Mesothelial cell of epicardium (in vitro differentiated cells): Measurements from ENCODE around the gene LHX4. TPM values are rescaled to one million over a fixed set of nuclear protein-coding genes. Genes with fewer than 3 reads are reported as not detected.

Source experiments
- DNase-seq, 2 experiments: peaks; one replicate each; pipeline ENCODE4 v3.0.0; 2021; ENCODE audit warnings: low spot score in 2 of 2; ENCODE audit not compliant: unreplicated experiment in 2 of 2
- H3K27ac Mint-ChIP-seq: 2 replicates; pipeline ENCODE4 v1.8.0; 2021; ENCODE audit warnings: mixed read lengths
- H3K27me3 Mint-ChIP-seq: 2 replicates; pipeline ENCODE4 v1.8.0; 2021; ENCODE audit warnings: low read depth, mixed read lengths
- H3K36me3 Mint-ChIP-seq: 2 replicates; pipeline ENCODE4 v1.8.0; 2021; ENCODE audit warnings: mixed read lengths
- H3K4me1 Mint-ChIP-seq: 2 replicates; pipeline ENCODE4 v1.8.0; 2021; ENCODE audit warnings: mixed read lengths
- H3K4me3 Mint-ChIP-seq: 2 replicates; pipeline ENCODE4 v1.8.0; 2021; ENCODE audit warnings: mild to moderate bottlenecking, moderate library complexity, mixed read lengths
- H3K9me3 Mint-ChIP-seq: 2 replicates; pipeline ENCODE4 v1.8.0; 2021; ENCODE audit warnings: mixed read lengths
- CTCF ChIP-seq: fragments of 200-600 bp; sonication (generic); IDR thresholded peaks from one replicate; pipeline ENCODE4 v1.5.0; 2021; ENCODE audit warnings: antibody characterized with exemption; ENCODE audit not compliant: unreplicated experiment
- total RNA-seq: library from RNA; stranded (reverse); gene quantifications from 3 replicates; pipeline ENCODE4 v1.2.1, GENCODE V29; 2021

The LHX4 gene
- total RNA-seq, 1 donor from 2014 or later: 0.54 TPM

- H3K27ac Mint-ChIP-seq: no peak overlapping the region
Observed at GRCh38 chr1:180204231-180204630, 25.8 kb upstream of the LHX4 start.

GRCh38 chr1:180206581-180206980, 23.5 kb upstream of the LHX4 start:
- no peak for DNase-seq
- no peak for TF ChIP-seq CTCF
- no peak overlapping the region for H3K27ac Mint-ChIP-seq
- H3K9me3 Mint-ChIP-seq: no peaks in the 10 kb centered on the region
- no peaks in the 10 kb centered on the region for H3K4me1 Mint-ChIP-seq
- no peaks in the 10 kb centered on the region for H3K36me3 Mint-ChIP-seq
- H3K27me3 Mint-ChIP-seq: no peaks in the 10 kb centered on the region
- no peak overlapping the region for H3K4me3 Mint-ChIP-seq

More at GRCh38 chr1:180204231-180204630, 25.8 kb upstream of the LHX4 start:
- no peak for TF ChIP-seq CTCF
- no peaks in the 10 kb centered on the region for H3K27me3 Mint-ChIP-seq
- H3K9me3 Mint-ChIP-seq: no peaks in the 10 kb centered on the region
- no peaks in the 10 kb centered on the region for H3K4me1 Mint-ChIP-seq
- no peak for DNase-seq
- no peaks in the 10 kb centered on the region for H3K36me3 Mint-ChIP-seq
- no peak overlapping the region for H3K4me3 Mint-ChIP-seq

GRCh38 chr1:180208264-180208663, 21.8 kb upstream of the LHX4 start:
- TF ChIP-seq CTCF: no peak
- DNase-seq: no peak

GRCh38 chr1:180210008-180210620, 19.9 kb upstream of the LHX4 start:
- H3K36me3 Mint-ChIP-seq: no peaks in the 10 kb centered on the region
- no peaks in the 10 kb centered on the region for H3K4me1 Mint-ChIP-seq
- no peaks in the 10 kb centered on the region for H3K9me3 Mint-ChIP-seq
- H3K27ac Mint-ChIP-seq: no peak overlapping the region
- no peak overlapping the region for H3K4me3 Mint-ChIP-seq
- no peak for DNase-seq
- no peaks in the 10 kb centered on the region for H3K27me3 Mint-ChIP-seq
- no peak for TF ChIP-seq CTCF

More at GRCh38 chr1:180208264-180208663, 21.8 kb upstream of the LHX4 start:
- Mint-ChIP-seq H3K4me1 (no peaks in the 10 kb centered on the region), H3K9me3 (no peaks in the 10 kb centered on the region), H3K4me3 (no peak overlapping the region), H3K27me3 (no peaks in the 10 kb centered on the region), H3K36me3 (no peaks in the 10 kb centered on the region), H3K27ac (no peak overlapping the region)

- Mint-ChIP-seq H3K9me3 (no peaks in the 10 kb centered on the region), H3K27me3 (no peaks in the 10 kb centered on the region), H3K4me1 (no peaks in the 10 kb centered on the region), H3K27ac (no peak overlapping the region), H3K4me3 (no peak overlapping the region), H3K36me3 (no peaks in the 10 kb centered on the region)
- no peak for TF ChIP-seq CTCF
- DNase-seq: no peak
Observed at GRCh38 chr1:180211156-180211859, 18.8 kb upstream of the LHX4 start.
